Right lobe of liver (tissue), 4 donors: ENCODE measurements around the gene DIRAS2.

Experiments used
- CTCF ChIP-seq, 4 donors: fragments of 200-600 bp in 3 of 4; fragments of 450-650 bp in 1 of 4; IDR thresholded peaks; one replicate each; pipeline versions ENCODE4 v1.5.1 to v1.8.0; 2016 to 2022; ENCODE audit warnings: antibody characterized with exemption in 4 of 4, mild to moderate bottlenecking in 2 of 4
- POLR2A ChIP-seq: fragments of 450-650 bp; IDR thresholded peaks from one replicate; pipeline ENCODE4 v1.6.1; 2017; ENCODE audit warnings: antibody characterized with exemption, mild to moderate bottlenecking
- donor health status: DM: no; HTN: no; CAD: no.
- donor health status: DM: no; HTN: no; CAD: no.
- donor health status: DM: no; HTN: yes; CAD: no.

GRCh38 chr9:90641086-90641485 lies 1.5 kb downstream of the DIRAS2 start:
- no peak for TF ChIP-seq POLR2A
- TF ChIP-seq CTCF (IDR thresholded peaks at IDR 0.05): no peak
